ENCODE results near the gene KIAA2012. TPM values are rescaled to one million over a fixed set of nuclear protein-coding genes. Genes with fewer than 3 reads are reported as not detected.

Gene KIAA2012
- total and polyA plus RNA-seq, 4 donors: under 0.01 to 0.61 (median 0.42) TPM

- WGBS: 92% methylated on average over 4 of the region's 4 CpGs
- DNase-seq (ENCODE audit: low spot score): no peak
Observed at GRCh38 chr2:202122163-202122540, 49.1 kb downstream of the KIAA2012 start.

More at GRCh38 chr2:202122163-202122540, 49.1 kb downstream of the KIAA2012 start:
- TF ChIP-seq GABPA (IDR thresholded peaks at IDR 0.05 in 1 of 2, conservative IDR thresholded peaks at IDR 0.05 in 1 of 2) (no peak), RXRA (IDR thresholded peaks at IDR 0.05) (no peak), MAX (IDR thresholded peaks at IDR 0.05) (no peak), ZBTB33 (IDR thresholded peaks at IDR 0.05) (no peak), RAD21 (IDR thresholded peaks at IDR 0.05) (no peak), HNF4G (IDR thresholded peaks at IDR 0.05) (no peak), FOXA2 (IDR thresholded peaks at IDR 0.05) (no peak), JUND (IDR thresholded peaks at IDR 0.05) (no peak), HNF4A (conservative IDR thresholded peaks at IDR 0.05) (no peak), FOXA1 (IDR thresholded peaks at IDR 0.05) (no peak), REST (IDR thresholded peaks at IDR 0.05) (no peak), SP1 (IDR thresholded peaks at IDR 0.05) (no peak), YY1 (IDR thresholded peaks at IDR 0.05) (no peak), TAF1 (conservative IDR thresholded peaks at IDR 0.05) (no peak), NR2F2 (IDR thresholded peaks at IDR 0.05) (no peak)
- TF ChIP-seq, protein P1, sequence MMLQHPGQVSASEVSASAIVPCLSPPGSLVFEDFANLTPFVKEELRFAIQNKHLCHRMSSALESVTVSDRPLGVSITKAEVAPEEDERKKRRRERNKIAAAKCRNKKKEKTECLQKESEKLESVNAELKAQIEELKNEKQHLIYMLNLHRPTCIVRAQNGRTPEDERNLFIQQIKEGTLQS (IDR thresholded peaks at IDR 0.05): no peak
- TF ChIP-seq, protein P2, sequence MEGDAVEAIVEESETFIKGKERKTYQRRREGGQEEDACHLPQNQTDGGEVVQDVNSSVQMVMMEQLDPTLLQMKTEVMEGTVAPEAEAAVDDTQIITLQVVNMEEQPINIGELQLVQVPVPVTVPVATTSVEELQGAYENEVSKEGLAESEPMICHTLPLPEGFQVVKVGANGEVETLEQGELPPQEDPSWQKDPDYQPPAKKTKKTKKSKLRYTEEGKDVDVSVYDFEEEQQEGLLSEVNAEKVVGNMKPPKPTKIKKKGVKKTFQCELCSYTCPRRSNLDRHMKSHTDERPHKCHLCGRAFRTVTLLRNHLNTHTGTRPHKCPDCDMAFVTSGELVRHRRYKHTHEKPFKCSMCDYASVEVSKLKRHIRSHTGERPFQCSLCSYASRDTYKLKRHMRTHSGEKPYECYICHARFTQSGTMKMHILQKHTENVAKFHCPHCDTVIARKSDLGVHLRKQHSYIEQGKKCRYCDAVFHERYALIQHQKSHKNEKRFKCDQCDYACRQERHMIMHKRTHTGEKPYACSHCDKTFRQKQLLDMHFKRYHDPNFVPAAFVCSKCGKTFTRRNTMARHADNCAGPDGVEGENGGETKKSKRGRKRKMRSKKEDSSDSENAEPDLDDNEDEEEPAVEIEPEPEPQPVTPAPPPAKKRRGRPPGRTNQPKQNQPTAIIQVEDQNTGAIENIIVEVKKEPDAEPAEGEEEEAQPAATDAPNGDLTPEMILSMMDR (IDR thresholded peaks at IDR 0.05; ENCODE audit: low read depth, low read length, missing input control): no peak
- peaks cover 0 to 3% (median 0%) of the 10 kb centered on the region in 4 donors for H3K9me3 ChIP-seq (ENCODE audit: control insufficient read depth in 4 of 4, low read length in 3 of 4)
- no peak overlapping the region for H3K27ac ChIP-seq (ENCODE audit: low read depth in 1 of 2, low read length in 2 of 2)
- no peaks in the 10 kb centered on the region for H3K27me3 ChIP-seq (ENCODE audit: control insufficient read depth in 4 of 4, insufficient read depth in 4 of 4, low read length in 3 of 4)
- no peak overlapping the region for H3K9ac ChIP-seq (ENCODE audit: low read depth in 1 of 2, low read length in 2 of 2)
- no peaks in the 10 kb centered on the region for H3K4me1 ChIP-seq (ENCODE audit: control insufficient read depth in 4 of 4, insufficient read depth in 4 of 4, low read length in 3 of 4)
- no peak overlapping the region for H3K4me3 ChIP-seq (ENCODE audit: low read depth in 1 of 3, low read length in 3 of 3)
- H3K36me3 ChIP-seq (ENCODE audit: control insufficient read depth in 4 of 4, insufficient read depth in 3 of 4, low read depth in 1 of 4, low read length in 3 of 4): no peaks in the 10 kb centered on the region
